Fibroblast of the aortic adventitia (primary cell): ENCODE data around the gene CCDC85B. TPM values are rescaled to one million over a fixed set of nuclear protein-coding genes. Genes with fewer than 3 reads are reported as not detected.

ENCODE experiments used
- DNase-seq: peaks from one replicate; pipeline ENCODE4 v3.0.0-alpha.2; 2010; ENCODE audit warnings: low read depth
- H3K4me3 ChIP-seq: 2 replicates; pipeline ENCODE4 v1.5.1; 2011; ENCODE audit warnings: low read depth, mild to moderate bottlenecking, control low read depth, low read length, moderate library complexity
- total RNA-seq: library from RNA; depleted of rRNA; stranded (reverse); fragments of >200 nt; gene quantifications from 2 replicates; pipeline ENCODE4 v1.2.3, GENCODE V29; 2012; ENCODE audit warnings: low replicate concordance
- TF ChIP-seq, protein P1 (sequence below): IDR thresholded peaks from 2 replicates; pipeline ENCODE4 v1.5.1; 2011; ENCODE audit warnings: mild to moderate bottlenecking, low read length, control low read depth, inconsistent platforms; ENCODE audit not compliant: insufficient read depth

CCDC85B gene
- total RNA-seq, 1 donor = 75.0 TPM

DNA sequence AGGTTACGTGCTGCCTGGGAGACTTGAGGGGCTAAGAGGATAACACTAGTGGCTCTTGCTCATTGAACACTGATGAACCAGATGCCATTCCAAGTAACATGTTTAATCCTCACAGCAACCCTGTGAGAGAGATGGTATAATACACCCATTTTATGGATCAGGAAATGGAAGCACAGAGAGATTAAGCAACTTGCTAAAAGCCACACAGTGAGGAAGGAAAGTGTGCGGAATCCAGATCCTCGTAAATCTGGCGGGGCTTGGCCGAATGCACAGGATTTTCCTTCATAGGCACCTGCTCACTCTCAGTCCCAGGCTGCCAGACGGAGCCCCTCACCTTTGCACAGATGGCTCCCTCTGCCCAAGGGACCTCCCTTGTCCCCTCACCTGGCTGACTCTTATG lies 17.4 kb downstream of the CCDC85B start:
- H3K4me3 ChIP-seq = no peak overlapping the region
- TF ChIP-seq, protein P1, sequence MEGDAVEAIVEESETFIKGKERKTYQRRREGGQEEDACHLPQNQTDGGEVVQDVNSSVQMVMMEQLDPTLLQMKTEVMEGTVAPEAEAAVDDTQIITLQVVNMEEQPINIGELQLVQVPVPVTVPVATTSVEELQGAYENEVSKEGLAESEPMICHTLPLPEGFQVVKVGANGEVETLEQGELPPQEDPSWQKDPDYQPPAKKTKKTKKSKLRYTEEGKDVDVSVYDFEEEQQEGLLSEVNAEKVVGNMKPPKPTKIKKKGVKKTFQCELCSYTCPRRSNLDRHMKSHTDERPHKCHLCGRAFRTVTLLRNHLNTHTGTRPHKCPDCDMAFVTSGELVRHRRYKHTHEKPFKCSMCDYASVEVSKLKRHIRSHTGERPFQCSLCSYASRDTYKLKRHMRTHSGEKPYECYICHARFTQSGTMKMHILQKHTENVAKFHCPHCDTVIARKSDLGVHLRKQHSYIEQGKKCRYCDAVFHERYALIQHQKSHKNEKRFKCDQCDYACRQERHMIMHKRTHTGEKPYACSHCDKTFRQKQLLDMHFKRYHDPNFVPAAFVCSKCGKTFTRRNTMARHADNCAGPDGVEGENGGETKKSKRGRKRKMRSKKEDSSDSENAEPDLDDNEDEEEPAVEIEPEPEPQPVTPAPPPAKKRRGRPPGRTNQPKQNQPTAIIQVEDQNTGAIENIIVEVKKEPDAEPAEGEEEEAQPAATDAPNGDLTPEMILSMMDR = no peak
- no peak for DNase-seq

DNA sequence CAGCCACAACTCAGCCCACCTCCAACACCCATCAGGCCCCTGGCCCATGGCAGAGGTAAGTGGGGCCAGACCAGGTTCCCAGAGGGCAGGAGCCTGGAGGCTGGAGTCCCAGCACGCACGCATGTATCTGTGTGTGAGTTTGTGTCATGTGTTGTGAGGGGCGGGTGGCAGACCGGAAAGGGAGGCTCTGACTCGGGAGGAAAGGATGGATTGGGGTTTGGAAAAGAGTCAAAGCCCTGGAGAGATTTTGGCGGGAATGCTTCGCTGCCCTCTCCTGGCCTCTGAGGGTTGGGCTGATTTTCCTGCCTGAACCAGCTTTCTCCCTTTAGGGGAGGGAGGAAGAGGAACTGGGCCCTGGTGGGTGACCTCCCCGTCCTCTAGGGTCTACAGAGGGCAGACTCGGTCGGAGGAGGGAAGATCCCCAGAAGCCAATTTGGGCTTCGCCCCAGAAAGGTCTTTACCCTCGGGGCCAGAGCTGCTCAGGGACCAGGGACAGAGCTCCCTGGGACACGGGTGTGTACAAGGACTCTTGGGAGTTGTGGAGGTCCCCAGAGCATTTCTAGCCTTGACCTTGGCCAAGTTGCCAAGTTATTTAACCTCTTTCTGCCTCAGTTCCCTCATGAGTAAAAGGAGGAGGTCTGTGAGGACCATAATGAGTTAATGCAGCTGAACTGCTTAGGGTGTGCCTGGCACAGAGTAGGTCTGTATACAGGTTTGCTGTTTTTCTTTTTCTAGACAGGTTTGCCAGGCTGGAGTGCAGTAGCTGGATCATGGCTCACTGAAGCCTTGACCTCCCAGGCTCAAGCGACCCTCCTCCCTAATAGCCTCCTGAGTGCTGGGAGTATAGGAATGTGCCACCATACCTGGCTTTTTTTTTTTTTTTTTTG lies 21.5 kb downstream of the CCDC85B start:
- peak; percentile 88 for DNase-seq
- TF ChIP-seq, protein P1 = peak; percentile 29
- no peak overlapping the region for H3K4me3 ChIP-seq

DNA sequence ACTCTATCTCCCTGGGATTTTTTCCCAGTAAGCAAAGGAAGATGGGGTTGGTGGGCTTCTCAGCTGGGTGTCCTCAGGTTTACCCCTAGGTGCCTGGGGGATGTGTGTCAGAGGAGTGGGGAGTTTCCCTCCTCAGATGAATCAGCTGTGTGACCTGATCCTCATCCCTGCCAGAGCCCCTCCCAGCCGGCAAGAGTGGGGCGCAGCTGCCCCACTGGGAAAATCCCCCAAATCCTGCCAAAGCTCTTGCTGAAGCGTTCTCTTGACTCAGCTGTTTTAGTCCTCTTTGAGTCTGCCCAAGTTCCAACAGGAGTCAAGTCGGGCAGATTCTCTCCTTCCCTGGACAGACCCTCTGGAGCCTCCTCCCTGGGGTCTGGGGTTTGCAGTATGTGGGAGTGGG lies 22.4 kb downstream of the CCDC85B start:
- DNase-seq = peak; percentile 87
- TF ChIP-seq, protein P1 = no peak
- no peak overlapping the region for H3K4me3 ChIP-seq

DNA sequence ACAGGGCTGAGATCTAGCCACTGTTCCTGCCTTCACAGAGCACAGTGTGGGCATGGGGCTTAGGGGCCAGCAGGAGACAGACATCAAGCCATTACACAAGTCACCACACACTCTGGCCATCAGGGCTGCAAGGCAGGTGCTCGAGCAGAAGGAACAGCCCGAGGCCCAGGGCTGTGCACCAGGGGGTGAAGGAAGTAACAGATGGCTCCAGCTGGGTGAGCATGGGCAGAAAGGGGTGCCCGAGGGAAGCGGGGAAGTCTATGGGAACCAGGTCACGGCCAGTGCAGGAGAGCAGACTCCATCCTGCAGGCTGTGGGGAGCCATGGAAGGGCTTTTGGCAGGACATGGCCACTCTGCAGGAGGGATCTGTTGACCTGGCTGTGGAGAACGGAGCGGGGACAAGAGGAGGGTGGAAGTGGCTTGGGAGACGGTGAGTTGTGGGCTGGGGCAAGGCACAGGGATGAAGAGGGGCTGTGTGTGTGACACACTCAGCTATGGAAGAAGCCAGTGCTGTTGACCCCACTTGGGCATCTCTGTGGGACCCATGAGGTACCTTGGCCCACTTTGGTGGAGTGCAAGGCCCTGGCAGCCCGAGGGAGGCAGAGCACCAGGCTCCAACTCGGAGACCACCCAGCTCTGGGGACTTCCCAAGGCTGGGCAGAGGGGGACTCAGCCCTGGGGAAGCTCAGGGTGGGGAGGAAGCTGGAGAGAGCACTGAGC lies 24.8 kb downstream of the CCDC85B start:
- no peak for DNase-seq
- TF ChIP-seq, protein P1 = no peak
- no peak overlapping the region for H3K4me3 ChIP-seq

DNA sequence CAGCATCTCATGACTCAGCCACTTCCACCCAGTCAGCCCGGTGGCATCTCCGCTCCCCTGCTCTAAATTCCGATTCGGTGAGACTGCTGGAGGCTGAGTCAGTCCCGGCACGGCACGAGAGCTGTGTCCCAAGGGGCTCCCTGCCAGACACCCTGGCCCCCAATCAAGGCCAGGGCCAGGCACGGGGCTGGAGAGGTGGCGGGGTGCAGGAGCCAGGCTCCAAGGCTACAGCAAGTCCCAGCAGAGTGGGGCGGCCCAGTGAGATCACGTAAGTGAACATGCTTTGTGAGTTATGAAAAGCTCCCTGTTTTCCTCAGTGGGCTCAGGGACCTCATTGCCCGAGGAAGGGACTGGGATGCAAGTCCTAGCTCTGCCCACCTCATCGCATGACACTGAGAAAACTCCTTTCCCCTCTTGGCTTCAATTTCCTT lies 25.4 kb downstream of the CCDC85B start:
- TF ChIP-seq, protein P1 = no peak
- peak; percentile 97 for DNase-seq
- peak overlapping the region; percentile 40 for H3K4me3 ChIP-seq

DNA sequence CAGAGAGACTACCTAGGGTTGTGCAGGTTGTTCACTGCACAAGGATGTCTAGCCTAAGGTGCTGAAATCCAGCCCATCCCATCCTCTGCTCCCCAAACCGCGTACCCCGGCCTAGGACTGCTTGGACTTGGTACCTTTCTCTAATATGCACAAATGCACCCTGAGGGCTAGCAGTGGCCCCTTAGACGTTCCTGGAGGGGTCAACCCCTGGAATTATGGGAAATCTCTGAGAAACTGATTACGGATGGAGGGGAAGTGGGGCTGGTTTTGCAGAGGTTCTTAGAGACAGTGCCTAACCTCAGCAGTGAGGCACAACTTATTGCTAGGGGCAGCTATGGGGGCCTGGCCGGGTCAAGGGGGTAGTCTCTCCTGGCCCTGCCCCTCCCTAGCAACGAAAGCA lies 25.9 kb downstream of the CCDC85B start:
- H3K4me3 ChIP-seq = peak overlapping the region; percentile 40
- TF ChIP-seq, protein P1 = no peak
- DNase-seq = no peak
